GM21717 (cell line): Measurements from ENCODE around the gene ZSWIM1.
A peak's percentile ranks its signal among the peaks of the same experiment; 100 is the strongest.

Experiments used
- ATAC-seq: cut with Tn5 transposase; IDR thresholded peaks from one replicate; pipeline ENCODE4 v1.9.1; 2021; ENCODE audit warnings: mild to moderate bottlenecking, moderate library complexity; ENCODE audit not compliant: unreplicated experiment

The ZSWIM1 gene

DNA sequence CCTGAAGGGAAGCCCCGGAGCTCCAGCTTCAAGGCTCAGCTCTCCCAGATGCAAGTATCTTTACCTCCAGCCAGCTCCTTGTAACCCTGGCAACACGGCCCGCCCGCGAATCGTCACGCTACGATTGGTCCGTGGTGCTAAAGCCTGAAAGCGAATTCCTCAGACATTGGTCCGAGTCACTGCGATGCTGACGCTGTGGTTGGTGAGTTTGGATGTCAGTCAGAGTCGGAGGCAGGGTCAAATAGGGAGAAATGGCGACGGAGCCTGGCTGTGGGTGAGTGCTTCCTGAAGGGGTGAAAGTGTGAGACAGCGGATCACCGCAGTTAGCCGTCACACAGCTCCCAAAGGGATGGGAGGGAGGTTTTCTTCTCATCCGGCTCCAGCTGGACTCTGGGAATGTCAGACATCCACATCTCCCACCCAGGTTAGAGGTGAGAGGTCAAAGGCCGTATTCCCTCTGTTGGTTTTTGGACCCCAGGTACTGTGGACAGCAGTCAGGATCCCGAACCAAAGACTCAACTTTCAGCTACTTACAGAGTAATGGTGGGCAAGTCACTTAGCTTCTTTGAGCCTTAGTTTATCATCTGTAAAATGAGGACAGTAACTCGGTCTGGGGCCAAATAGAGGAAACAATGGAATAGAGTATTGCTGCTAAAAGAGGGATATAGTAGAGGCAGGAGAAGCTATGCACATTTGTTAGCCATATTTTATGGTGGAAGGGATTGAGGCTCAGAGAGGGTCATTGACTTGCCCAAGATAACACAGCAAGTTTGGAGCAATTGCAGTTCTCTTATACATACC lies at the start of gene ZSWIM1:
Gene ZSWIM1, plus strand, starts transcription at position 240 of the 801 bp plus-strand sequence. CDS start 1,366 bp downstream, outside the sequence.
- ATAC-seq, result peak; percentile 95

DNA sequence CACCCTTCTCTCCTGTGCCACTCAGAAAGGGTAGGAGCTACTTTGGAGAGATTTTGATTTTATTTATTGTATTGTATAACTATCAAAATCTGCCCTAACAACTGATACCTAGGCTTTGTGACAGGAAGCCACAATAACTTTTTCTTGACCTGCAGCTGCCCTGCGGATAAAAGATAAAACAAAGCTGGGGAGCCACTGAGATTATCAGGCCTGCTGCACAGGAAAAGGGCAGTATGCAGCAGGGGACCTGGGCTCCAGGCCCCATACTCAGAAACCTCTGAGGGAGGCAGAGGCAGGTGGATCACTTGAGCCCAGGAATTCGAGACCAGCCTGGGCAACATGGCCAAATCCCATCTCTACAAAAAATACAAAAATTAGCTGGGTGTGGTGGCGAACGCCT lies 48.4 kb upstream of the ZSWIM1 start:
- ATAC-seq, result no peak

DNA sequence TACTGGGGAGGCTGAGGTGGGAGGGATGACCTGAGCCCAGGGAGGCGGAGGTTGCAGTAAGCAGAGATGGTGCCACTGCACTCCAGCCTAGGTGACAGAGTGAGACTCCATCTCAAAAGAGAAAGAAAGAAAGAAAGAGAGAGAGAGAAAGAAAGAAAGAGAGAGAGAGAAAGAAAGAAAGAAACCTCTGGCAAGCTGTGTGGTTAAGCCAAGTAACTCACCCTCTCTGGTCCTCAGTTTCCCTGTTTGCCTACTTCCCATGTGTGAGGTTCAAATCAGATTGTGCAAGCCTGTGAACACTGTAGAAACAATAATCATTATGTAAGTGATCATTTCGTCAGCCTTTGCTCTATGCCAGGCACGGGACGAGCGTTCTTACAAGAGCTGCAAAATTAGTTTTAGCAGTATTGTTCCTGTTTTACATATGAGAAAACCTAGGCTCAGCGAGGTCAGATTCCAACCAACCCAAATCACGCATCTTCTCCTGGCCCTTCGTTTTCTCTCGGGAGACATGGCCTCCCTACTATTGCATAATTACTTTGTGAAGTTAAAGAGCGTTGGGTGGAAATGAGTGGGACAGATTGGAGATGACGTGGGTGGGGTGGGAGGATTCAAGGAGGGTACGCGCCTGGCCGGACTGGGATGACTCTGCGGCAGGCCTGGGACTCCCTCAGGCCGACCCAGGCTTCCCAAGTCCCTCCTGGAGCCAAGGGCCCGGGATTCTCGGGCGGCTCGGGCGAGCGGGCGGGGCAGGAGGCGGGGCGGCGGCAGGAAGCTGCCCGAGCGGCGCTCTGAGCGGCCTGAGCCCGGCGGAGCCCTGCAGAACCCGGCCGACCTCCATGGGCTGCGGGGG lies 47.8 kb upstream of the ZSWIM1 start, which contains the start of gene SNX21:
Gene SNX21, plus strand, starts transcription at position 770 of the 853 bp plus-strand sequence. CDS start 121 bp downstream, outside the sequence.
- ATAC-seq, result peak; percentile 50

DNA sequence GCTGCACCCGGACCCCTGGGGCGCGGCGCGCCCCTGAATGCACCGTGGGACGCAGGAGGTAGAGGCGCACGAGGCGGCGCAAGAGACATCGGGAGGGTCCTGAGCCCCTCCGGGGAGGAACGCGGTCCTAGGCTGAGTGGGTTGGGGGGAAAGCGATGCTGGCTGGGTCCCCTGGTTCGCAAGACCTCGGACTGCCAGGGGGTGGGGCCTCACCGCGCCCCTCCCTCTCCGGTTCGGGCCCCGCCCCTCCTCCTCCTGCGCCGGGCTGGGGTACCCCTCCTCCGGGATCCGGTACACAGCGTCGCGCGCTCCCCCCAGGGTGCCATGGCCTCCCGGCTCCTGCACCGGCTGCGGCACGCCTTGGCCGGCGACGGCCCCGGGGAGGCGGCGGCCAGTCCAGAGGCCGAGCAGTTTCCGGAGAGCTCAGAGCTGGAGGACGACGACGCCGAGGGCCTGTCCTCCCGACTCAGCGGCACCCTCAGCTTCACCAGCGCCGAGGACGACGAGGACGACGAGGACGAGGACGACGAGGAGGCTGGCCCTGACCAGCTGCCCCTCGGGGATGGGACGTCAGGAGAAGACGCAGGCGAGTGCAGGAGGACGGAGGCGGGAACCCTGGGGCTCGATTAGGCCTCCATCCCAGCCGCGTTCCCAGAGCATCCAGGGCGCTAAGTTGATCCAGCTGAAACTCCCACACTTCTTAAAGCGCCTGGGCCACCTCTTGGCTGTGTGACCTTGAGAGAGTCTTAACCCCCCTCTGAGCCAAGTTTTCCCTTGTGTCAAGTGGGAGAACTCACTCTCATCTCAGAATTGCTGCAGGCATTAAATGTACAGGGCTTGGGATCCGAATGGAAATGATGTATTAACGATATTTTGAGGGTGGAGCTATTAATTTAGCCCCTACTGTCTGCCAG lies 46.9 kb upstream of the ZSWIM1 start:
- ATAC-seq, result peak; percentile 52

GRCh38 chr20:45834797-45835161 lies 46.2 kb upstream of the ZSWIM1 start:
- no peak for ATAC-seq

DNA sequence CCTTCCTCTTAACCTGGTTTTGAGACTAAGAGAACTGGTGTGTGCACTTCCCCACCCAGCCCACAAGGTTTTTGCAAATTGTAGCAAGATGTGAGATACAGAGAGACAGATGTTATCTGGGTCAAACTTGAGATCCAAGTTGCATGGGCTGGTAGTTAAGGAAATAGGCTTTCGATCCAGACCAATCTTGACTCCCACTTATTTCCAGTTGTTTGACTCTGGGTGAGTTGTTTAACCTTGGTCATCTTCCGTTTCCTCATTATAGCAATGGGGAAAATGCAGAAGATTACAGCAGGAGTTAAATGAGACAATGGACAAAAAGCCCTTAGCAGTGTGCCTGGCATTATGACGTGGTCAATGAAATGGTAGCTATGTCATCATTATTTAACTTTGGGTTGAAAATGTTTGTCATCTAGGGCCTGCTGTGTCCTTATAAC lies 45.7 kb upstream of the ZSWIM1 start:
- ATAC-seq, result no peak

- ATAC-seq, result no peak
Measured at GRCh38 chr20:45835825-45836224, 45.2 kb upstream of the ZSWIM1 start.

- no peak for ATAC-seq
Measured at GRCh38 chr20:45836841-45837240, 44.2 kb upstream of the ZSWIM1 start.

- ATAC-seq, result no peak
Measured at GRCh38 chr20:45840700-45841198, 40.3 kb upstream of the ZSWIM1 start.

- no peak for ATAC-seq
Measured at GRCh38 chr20:45841407-45842129, 39.5 kb upstream of the ZSWIM1 start.

DNA sequence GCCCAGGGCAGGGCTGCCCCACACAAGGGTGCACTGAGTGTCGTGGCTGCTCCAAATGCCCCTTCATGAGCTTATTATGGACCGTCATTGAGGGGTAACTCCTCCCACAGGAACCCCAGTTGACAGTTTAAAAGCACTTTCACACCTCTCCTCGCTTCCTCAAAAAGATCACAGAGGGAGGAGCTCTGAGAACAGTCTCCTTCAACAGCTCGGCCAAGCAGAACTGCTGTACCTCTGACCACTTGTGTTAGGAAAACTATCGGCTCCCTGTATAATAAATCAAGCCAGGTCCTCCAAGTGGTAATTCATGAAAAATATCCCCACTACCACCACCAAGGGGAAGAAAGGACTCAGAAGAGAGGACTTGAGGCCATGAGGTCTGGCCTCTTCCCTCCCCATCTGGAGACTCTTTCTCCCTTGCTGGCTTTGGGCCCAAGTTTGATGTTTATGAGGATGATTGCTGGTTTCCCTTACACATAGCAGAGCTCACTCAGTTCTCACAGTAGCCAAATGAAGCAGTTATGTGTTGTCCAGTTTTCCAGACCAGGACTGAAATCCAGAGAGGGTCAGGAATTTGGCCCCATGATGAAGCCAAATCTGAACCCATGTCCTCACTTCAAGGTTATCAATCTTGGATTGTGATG lies 38.7 kb upstream of the ZSWIM1 start:
- no peak for ATAC-seq

- ATAC-seq, result no peak
Measured at GRCh38 chr20:45843506-45843905, 37.5 kb upstream of the ZSWIM1 start.

GRCh38 chr20:45845452-45845851 lies 35.6 kb upstream of the ZSWIM1 start:
- no peak for ATAC-seq

- no peak for ATAC-seq
Measured at GRCh38 chr20:45848421-45848820, 32.6 kb upstream of the ZSWIM1 start.

- ATAC-seq, result no peak
Measured at GRCh38 chr20:45848969-45849582, 32.0 kb upstream of the ZSWIM1 start.

GRCh38 chr20:45850238-45850637 lies 30.8 kb upstream of the ZSWIM1 start:
- ATAC-seq, result no peak

DNA sequence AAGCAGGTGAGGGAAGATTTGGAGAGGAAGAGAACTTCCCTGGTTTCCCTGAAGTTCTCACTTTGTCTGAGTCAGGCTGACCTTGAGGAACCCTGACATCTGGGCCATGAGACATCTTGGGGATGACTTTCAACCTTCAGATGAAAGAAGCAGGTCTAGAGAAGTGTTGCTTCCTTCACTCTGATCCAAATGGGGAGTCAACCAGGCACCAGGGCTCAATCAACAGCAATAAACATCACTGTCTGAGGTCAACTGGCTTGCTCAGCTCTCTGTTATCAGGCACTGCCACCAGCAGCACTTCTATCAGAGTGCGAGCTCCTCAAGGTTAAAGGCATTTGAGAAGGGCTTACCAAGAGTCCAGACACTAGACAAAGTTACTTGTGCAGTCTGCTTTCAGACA lies 30.1 kb upstream of the ZSWIM1 start:
- no peak for ATAC-seq

GRCh38 chr20:45851501-45851900 lies 29.5 kb upstream of the ZSWIM1 start:
- ATAC-seq, result no peak

DNA sequence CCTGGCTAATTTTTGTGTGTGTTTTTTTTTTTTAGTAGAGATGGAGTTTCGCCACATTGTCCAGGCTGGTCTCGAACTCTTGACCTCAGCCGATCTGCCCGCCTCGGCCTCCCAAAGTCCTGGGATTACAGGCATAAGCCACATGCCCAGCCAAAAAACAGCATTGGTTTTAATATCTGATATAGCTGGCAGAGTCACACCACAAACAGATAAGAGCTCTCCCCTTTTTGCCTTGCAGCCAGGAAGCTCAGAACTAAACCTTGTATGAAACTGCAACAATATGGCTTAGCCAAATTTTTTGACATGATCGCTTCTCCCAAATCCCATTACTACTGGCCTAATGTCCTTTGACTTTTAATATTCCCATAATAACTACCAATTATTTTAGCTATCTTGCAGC lies 28.7 kb upstream of the ZSWIM1 start:
- ATAC-seq, result no peak
